ENCODE results near the gene IAH1. TPM values are rescaled to one million over a fixed set of nuclear protein-coding genes. Genes with fewer than 3 reads are reported as not detected.

IAH1 gene
- total RNA-seq, 1 donor from 2014 or later, result 40.0 TPM

DNA sequence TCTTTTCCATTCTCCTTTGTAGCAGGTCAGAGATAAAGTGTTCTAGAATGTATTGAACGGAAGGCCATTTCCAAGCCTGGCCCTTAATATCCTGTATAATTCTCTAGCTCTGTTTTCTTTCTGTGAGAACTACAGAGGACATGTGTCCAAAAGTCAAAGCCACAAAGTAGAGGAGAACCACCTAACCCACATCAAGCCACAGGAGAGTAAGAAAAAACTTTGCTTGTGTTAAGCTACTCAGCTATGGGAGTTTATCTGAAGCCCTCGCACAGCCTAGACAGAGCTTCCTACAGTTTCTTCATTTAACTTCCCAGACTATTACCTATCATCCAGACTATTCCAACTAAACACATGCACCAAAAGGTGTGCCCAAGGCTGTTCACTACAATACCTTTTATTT lies 59.3 kb downstream of the IAH1 start:
- H3K27ac ChIP-seq, result no peak overlapping the region
- H3K9me3 ChIP-seq, result no peaks in the 10 kb centered on the region
- no peak overlapping the region for H3K4me3 ChIP-seq
- intact Hi-C loops (cut with DNase I), result no loop called here
- no peak for TF ChIP-seq POLR2AphosphoS5 (IDR thresholded peaks at IDR 0.05; ENCODE audit: insufficient read depth in 1 of 2, low read depth in 1 of 2)
- no peak for TF ChIP-seq POLR2A (IDR thresholded peaks at IDR 0.05)
- TF ChIP-seq, protein P1, sequence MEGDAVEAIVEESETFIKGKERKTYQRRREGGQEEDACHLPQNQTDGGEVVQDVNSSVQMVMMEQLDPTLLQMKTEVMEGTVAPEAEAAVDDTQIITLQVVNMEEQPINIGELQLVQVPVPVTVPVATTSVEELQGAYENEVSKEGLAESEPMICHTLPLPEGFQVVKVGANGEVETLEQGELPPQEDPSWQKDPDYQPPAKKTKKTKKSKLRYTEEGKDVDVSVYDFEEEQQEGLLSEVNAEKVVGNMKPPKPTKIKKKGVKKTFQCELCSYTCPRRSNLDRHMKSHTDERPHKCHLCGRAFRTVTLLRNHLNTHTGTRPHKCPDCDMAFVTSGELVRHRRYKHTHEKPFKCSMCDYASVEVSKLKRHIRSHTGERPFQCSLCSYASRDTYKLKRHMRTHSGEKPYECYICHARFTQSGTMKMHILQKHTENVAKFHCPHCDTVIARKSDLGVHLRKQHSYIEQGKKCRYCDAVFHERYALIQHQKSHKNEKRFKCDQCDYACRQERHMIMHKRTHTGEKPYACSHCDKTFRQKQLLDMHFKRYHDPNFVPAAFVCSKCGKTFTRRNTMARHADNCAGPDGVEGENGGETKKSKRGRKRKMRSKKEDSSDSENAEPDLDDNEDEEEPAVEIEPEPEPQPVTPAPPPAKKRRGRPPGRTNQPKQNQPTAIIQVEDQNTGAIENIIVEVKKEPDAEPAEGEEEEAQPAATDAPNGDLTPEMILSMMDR (IDR thresholded peaks at IDR 0.05), result no peak
- peaks cover 3% of the 10 kb centered on the region for H3K4me1 ChIP-seq
- no peaks in the 10 kb centered on the region for H3K27me3 ChIP-seq
- no peak for DNase-seq (ENCODE audit: extremely low spot score in 2 of 2)
- peaks cover 0 to 14% of the 10 kb centered on the region in 2 donors for H3K36me3 ChIP-seq

DNA sequence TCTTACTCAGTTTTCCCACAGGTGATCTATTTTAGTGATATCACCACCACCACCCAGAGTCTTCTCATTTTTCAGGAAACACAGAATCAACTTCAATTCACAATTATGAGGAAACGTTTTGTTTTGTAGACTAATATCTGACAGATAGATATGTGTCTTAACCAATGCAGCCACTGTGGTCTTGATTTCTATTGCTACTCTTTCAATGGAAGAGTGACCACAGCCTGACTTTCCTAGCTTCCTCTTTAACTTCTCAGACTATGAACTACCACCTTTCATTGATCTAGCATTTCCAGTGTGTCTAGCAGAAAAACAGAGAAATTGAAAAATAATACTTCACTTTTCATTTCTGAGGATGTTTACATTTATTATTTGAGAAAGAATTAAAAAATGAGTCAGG lies 60.8 kb downstream of the IAH1 start:
- no peak overlapping the region for H3K4me3 ChIP-seq
- no peaks in the 10 kb centered on the region for H3K9me3 ChIP-seq
- no peak overlapping the region for H3K27ac ChIP-seq
- no peak for DNase-seq (ENCODE audit: extremely low spot score in 2 of 2)
- TF ChIP-seq POLR2A (IDR thresholded peaks at IDR 0.05) (no peak), POLR2AphosphoS5 (IDR thresholded peaks at IDR 0.05; ENCODE audit: insufficient read depth in 1 of 2, low read depth in 1 of 2) (no peak)
- TF ChIP-seq, protein P1 (IDR thresholded peaks at IDR 0.05), result no peak
- H3K4me1 ChIP-seq, result peaks cover 18% of the 10 kb centered on the region
- no peaks in the 10 kb centered on the region for H3K27me3 ChIP-seq
- intact Hi-C loops (cut with DNase I), result no loop called here
- peaks cover 0 to 14% of the 10 kb centered on the region in 2 donors for H3K36me3 ChIP-seq

DNA sequence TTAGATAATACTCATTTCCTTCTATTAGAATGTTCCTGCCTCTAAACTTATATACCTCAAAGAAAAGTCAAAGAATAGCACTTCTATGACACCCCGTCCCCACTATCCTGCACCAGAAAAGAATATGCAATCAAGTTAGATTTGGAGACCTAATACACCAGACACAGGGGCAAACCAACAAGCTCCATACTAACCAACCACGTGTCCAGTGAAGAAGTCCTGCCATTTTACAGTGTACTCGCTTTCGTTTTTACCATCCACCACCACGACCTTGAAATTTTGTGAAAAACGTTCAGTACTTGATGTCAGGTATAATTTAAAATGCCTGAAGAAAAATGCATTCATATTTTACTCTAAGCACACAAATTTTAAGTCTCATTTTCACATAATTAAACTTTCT lies 62.2 kb downstream of the IAH1 start:
- DNase-seq (ENCODE audit: extremely low spot score in 2 of 2), result no peak
- intact Hi-C loops (cut with DNase I), result no loop called here
- Histone ChIP-seq H3K4me3 (no peak overlapping the region), H3K27ac (no peak overlapping the region), H3K9me3 (no peaks in the 10 kb centered on the region), H3K27me3 (no peaks in the 10 kb centered on the region), H3K4me1 (peaks cover 21% of the 10 kb centered on the region), H3K36me3 (peaks cover 0 to 14% of the 10 kb centered on the region in 2 donors)
- no peak for TF ChIP-seq POLR2AphosphoS5 (IDR thresholded peaks at IDR 0.05; ENCODE audit: insufficient read depth in 1 of 2, low read depth in 1 of 2)
- TF ChIP-seq POLR2A (IDR thresholded peaks at IDR 0.05), result no peak
- TF ChIP-seq, protein P1 (IDR thresholded peaks at IDR 0.05), result no peak

DNA sequence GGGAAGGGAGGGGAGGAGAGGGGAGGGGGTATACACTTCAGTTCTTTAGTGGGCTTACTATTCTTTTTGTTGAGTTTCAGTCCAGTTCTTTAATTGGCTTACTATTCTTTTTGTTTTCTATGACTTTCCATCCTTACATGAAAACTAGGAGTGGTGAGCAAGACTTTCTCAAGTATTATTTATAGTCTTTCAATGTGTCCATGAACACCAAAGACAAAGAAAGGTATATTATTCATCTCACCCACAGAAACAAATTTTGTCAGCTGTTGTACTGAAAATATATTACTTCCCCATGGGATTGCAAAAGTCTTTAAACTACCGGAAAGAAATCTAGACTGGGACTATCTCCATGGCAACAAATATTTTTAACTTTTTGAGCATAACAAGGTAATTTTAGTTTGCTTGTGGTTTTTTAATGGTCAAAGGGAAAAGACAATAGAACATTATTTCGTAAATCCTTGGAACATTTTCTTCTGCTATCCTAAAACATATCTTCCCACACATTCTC lies 63.7 kb downstream of the IAH1 start:
- intact Hi-C loops (cut with DNase I), result no loop called here
- no peak overlapping the region for H3K27ac ChIP-seq
- no peak overlapping the region for H3K4me3 ChIP-seq
- H3K27me3 ChIP-seq, result no peaks in the 10 kb centered on the region
- TF ChIP-seq POLR2AphosphoS5 (IDR thresholded peaks at IDR 0.05; ENCODE audit: insufficient read depth in 1 of 2, low read depth in 1 of 2) (peak; percentile 20 to 66), POLR2A (IDR thresholded peaks at IDR 0.05) (no peak)
- TF ChIP-seq, protein P1 (IDR thresholded peaks at IDR 0.05), result no peak
- H3K4me1 ChIP-seq, result peaks cover 22% of the 10 kb centered on the region
- peaks cover 0 to 11% of the 10 kb centered on the region in 2 donors for H3K36me3 ChIP-seq
- H3K9me3 ChIP-seq, result no peaks in the 10 kb centered on the region
- no peak for DNase-seq (ENCODE audit: extremely low spot score in 2 of 2)

Other genes starting within 250 kb of the IAH1 start
- gene ITGB1BP1, start 51.0 kb upstream of the IAH1 start, total RNA-seq, result 53.8 TPM
- gene CPSF3, start 50.9 kb upstream of the IAH1 start, total RNA-seq, result 19.4 TPM
- gene ADAM17, start 81.3 kb downstream of the IAH1 start, total RNA-seq, result 33.4 TPM
- gene YWHAQ, start 156.4 kb downstream of the IAH1 start, total RNA-seq, result 173 TPM

All from vagina (tissue), 2 donors.